Subcutaneous adipose tissue (tissue), 4 donors: ENCODE measurements around the gene CLEC20A. TPM values are rescaled to one million over a fixed set of nuclear protein-coding genes. Genes with fewer than 3 reads are reported as not detected.

Experiments
- CTCF ChIP-seq: fragments of 450-650 bp; IDR thresholded peaks from one replicate; pipeline ENCODE4 v1.5.1; 2016; ENCODE audit warnings: low read depth, mild to moderate bottlenecking, control low read depth, antibody characterized with exemption, moderate library complexity
- total RNA-seq, 4 donors: library from RNA; depleted of rRNA; stranded (reverse); fragments of >200 nt; gene quantifications; one replicate each; pipeline ENCODE4 v1.1.0, GENCODE V29; 2016

Gene CLEC20A
- total RNA-seq, 4 donors from 2014 or later: not detected

GRCh38 chr1:178502856-178503255, 6.1 kb upstream of the CLEC20A start:
- no peak for TF ChIP-seq CTCF

GRCh38 chr1:178502330-178502714, 5.6 kb upstream of the CLEC20A start:
- TF ChIP-seq CTCF: no peak

GRCh38 chr1:178501705-178502329, 5.1 kb upstream of the CLEC20A start:
- no peak for TF ChIP-seq CTCF

GRCh38 chr1:178500936-178501554, 4.3 kb upstream of the CLEC20A start:
- TF ChIP-seq CTCF: no peak

- no peak for TF ChIP-seq CTCF
Observed at GRCh38 chr1:178500091-178500770, 3.5 kb upstream of the CLEC20A start.

GRCh38 chr1:178498896-178499675, 2.3 kb upstream of the CLEC20A start:
- TF ChIP-seq CTCF: no peak

GRCh38 chr1:178497903-178498478, 1.2 kb upstream of the CLEC20A start:
- TF ChIP-seq CTCF: no peak
